Endothelial cell of umbilical vein (primary cell): ENCODE measurements around the gene RPA1. TPM values are rescaled to one million over a fixed set of nuclear protein-coding genes. Genes with fewer than 3 reads are reported as not detected.

ENCODE experiments used
- BruUV-seq: library from RNA; stranded (reverse); fragments of 400-500 nt; replicated peaks from 2 replicates; lab custom pipeline; 2021; lab: Mats Ljungman, UMichigan
- CTCF ChIA-PET: fragments of 300-600, 350-600 bp; sonication (Branson Sonifier 250); formaldehyde crosslinking; loops from one replicate; lab custom pipeline; 2021; ENCODE audit warnings: antibody characterized with exemption, inconsistent platforms; lab: Charles Lee
- POLR2A ChIA-PET: fragments of 300-600, 350-600 bp; sonication (Branson Sonifier 250); formaldehyde crosslinking; loops from one replicate; lab custom pipeline; 2021; ENCODE audit warnings: antibody characterized with exemption, inconsistent platforms; lab: Charles Lee
- DNase-seq: peaks from one replicate; pipeline ENCODE4 v3.0.0-alpha.2; 2011; ENCODE audit warnings: low read depth, low spot score
- FAIRE-seq: peaks from 2 replicates; lab custom pipeline; 2011; peaks lifted over from hg19 to GRCh38; lab: Jason Lieb, UNC
- H2AFZ ChIP-seq: 2 replicates; pipeline ENCODE4 v1.6.0; 2012; ENCODE audit warnings: low read depth, low read length, control low read depth, inconsistent platforms
- H3K27ac ChIP-seq: 2 replicates; pipeline ENCODE4 v1.5.1; 2011; ENCODE audit warnings: low read depth, mild to moderate bottlenecking, control low read depth, low read length, moderate library complexity; ENCODE audit not compliant: insufficient read depth
- H3K27me3 ChIP-seq, 2 experiments: 2 replicates each; pipeline versions ENCODE4 v1.6.0 to v1.6.1; 2011; ENCODE audit warnings: low read length in 2 of 2, mixed read lengths in 1 of 2; ENCODE audit not compliant: control insufficient read depth in 2 of 2, insufficient read depth in 2 of 2
- H3K36me3 ChIP-seq, 2 experiments: 2 replicates in 1 of 2; 3 replicates in 1 of 2; pipeline ENCODE4 v1.5.1; 2011; ENCODE audit warnings: low read length in 2 of 2, mild to moderate bottlenecking in 1 of 2, moderate library complexity in 1 of 2; ENCODE audit not compliant: control insufficient read depth in 2 of 2, insufficient read depth in 2 of 2; ENCODE audit errors: extremely low read depth in 1 of 2
- H3K4me1 ChIP-seq: 3 replicates; pipeline ENCODE4 v1.5.1; 2011; ENCODE audit warnings: mild to moderate bottlenecking, low read length; ENCODE audit not compliant: control insufficient read depth, insufficient read depth; ENCODE audit errors: extremely low read depth
- H3K4me2 ChIP-seq: 2 replicates; pipeline ENCODE4 v1.6.1; 2011; ENCODE audit warnings: low read length, control low read depth, mixed read lengths; ENCODE audit not compliant: insufficient read depth
- H3K4me3 ChIP-seq, 3 experiments: fragments of 200-600 bp in 1 of 3; sonication (generic), shearing (Covaris generic) in 1 of 3; replicated peaks in 1 of 3; 2 replicates each; pipeline ENCODE4 v1.5.1; 2011 to 2016; ENCODE audit warnings: control low read depth in 3 of 3, low read length in 3 of 3, mild to moderate bottlenecking in 2 of 3, inconsistent platforms in 1 of 3, low read depth in 1 of 3, moderate library complexity in 1 of 3; ENCODE audit not compliant: insufficient read depth in 1 of 3
- H3K79me2 ChIP-seq: 2 replicates; pipeline ENCODE4 v1.6.0; 2012; ENCODE audit warnings: low read length, inconsistent platforms; ENCODE audit not compliant: control insufficient read depth, insufficient read depth
- H3K9ac ChIP-seq: replicated peaks from 2 replicates; pipeline ENCODE3; 2011; ENCODE audit warnings: low read length, control low read depth; ENCODE audit not compliant: insufficient read depth; ENCODE audit errors: extremely low read depth
- H3K9me1 ChIP-seq: replicated peaks from 3 replicates; pipeline ENCODE4 v1.6.0; 2011; ENCODE audit warnings: mild to moderate bottlenecking, low read length; ENCODE audit not compliant: control insufficient read depth, insufficient read depth; ENCODE audit errors: extremely low read depth
- H3K9me3 ChIP-seq: replicated peaks from 2 replicates; pipeline ENCODE4 v1.5.1; 2012; ENCODE audit warnings: low read length, inconsistent platforms; ENCODE audit not compliant: control insufficient read depth, insufficient read depth
- H4K20me1 ChIP-seq: replicated peaks from 2 replicates; pipeline ENCODE3; 2011; ENCODE audit warnings: mild to moderate bottlenecking, low read length; ENCODE audit not compliant: control insufficient read depth, insufficient read depth; ENCODE audit errors: extremely low read depth
- CTCF ChIP-seq, 2 donors: IDR thresholded peaks; 1 replicate in 1 of 2; 2 replicates in 1 of 2; pipeline ENCODE4 v1.5.1; 2011; ENCODE audit warnings: low read length in 2 of 2, mild to moderate bottlenecking in 2 of 2, moderate library complexity in 2 of 2, control low read depth in 1 of 2, inconsistent platforms in 1 of 2, low read depth in 1 of 2; ENCODE audit not compliant: insufficient read depth in 1 of 2; ENCODE audit errors: extremely low read depth in 1 of 2
- EZH2 ChIP-seq: IDR thresholded peaks from 2 replicates; pipeline ENCODE4 v1.6.1; 2012; ENCODE audit warnings: borderline replicate concordance, low read depth, mild to moderate bottlenecking, moderate library complexity, low read length, inconsistent platforms; ENCODE audit not compliant: severe bottlenecking
- FOS ChIP-seq: IDR thresholded peaks from 2 replicates; pipeline ENCODE4 v1.6.1; 2011; ENCODE audit warnings: mild to moderate bottlenecking, low read length, moderate library complexity, borderline replicate concordance; ENCODE audit not compliant: insufficient read depth
- GATA2 ChIP-seq: IDR thresholded peaks from 2 replicates; pipeline ENCODE4 v1.7.0; 2011; ENCODE audit warnings: low read depth, mild to moderate bottlenecking, moderate library complexity, mixed read lengths, low read length; ENCODE audit not compliant: insufficient read length, insufficient read depth
- JUN ChIP-seq: IDR thresholded peaks from 2 replicates; pipeline ENCODE4 v1.6.1; 2011; ENCODE audit warnings: borderline replicate concordance, low read depth; ENCODE audit not compliant: insufficient read length, insufficient read depth
- MAX ChIP-seq: IDR thresholded peaks from 2 replicates; pipeline ENCODE4 v1.6.1; 2011; ENCODE audit not compliant: insufficient read depth, insufficient read length
- MYC ChIP-seq: IDR thresholded peaks from one replicate; pipeline ENCODE4 v1.6.1; 2011; ENCODE audit warnings: mild to moderate bottlenecking, low read depth, low read length
- POLR2A ChIP-seq: IDR thresholded peaks from 2 replicates; pipeline ENCODE4 v1.6.1; 2012; ENCODE audit warnings: low read depth, mild to moderate bottlenecking, control low read depth, low read length
- POLR2AphosphoS5 ChIP-seq: IDR thresholded peaks from 2 replicates; pipeline ENCODE4 v1.6.1; 2012; ENCODE audit warnings: low read depth, mild to moderate bottlenecking, control low read depth, low read length, moderate library complexity; ENCODE audit not compliant: insufficient read depth
- dilution Hi-C: fragments of 300-500 bp; cut with MboI; formaldehyde crosslinking; loops from one replicate; pipeline ENCODE4 v1.15.0; 2019; ENCODE audit warnings: low sequenced_read_pairs; ENCODE audit not compliant: extremely low pct_ligation_motif_present
- intact Hi-C: fragments of 100-400 bp; cut with micrococcal nuclease; formaldehyde crosslinking; loops from one replicate; pipeline ENCODE4 v1.10.0; 2022
- polyA plus RNA-seq, 4 experiments: library from polyadenylated mRNA; depleted of rRNA in 3 of 4; stranded (reverse) in 3 of 4; unstranded in 1 of 4; fragments of >200 nt; gene quantifications; 2 replicates each; pipeline versions ENCODE4 v1.2.1 to v1.2.3, GENCODE V29; 2011 to 2012; ENCODE audit warnings: missing spikeins in 1 of 4
- total RNA-seq: library from RNA; stranded (reverse); gene quantifications from 2 replicates; pipeline ENCODE4 v1.2.3, GENCODE V29; 2021

The RPA1 gene
- total and polyA plus RNA-seq, 2 donors (not counting 3 experiments of a cell fraction or from before 2014, with no cell fraction given): 50.5 to 123 TPM

- H3K4me3 ChIP-seq: no peak overlapping the region
- ChIA-PET CTCF (no interaction called here), POLR2A (no interaction called here)
- DNase-seq: no peak
- BruUV-seq: no TSS peak
- no peaks in the 10 kb centered on the region for H3K9me1 ChIP-seq
- no peaks in the 10 kb centered on the region for H3K9me3 ChIP-seq
- peaks cover under 1% of the 10 kb centered on the region for H3K79me2 ChIP-seq
- no peaks in the 10 kb centered on the region for H3K4me1 ChIP-seq
- H3K27ac ChIP-seq: no peak overlapping the region
- dilution Hi-C loops (no loop called here), intact Hi-C loops (no loop called here)
- H2AFZ ChIP-seq: no peak overlapping the region
- no peak for FAIRE-seq
- TF ChIP-seq FOS (no peak), CTCF (IDR thresholded peaks at IDR 0.05; ENCODE audit: extremely low read depth in 1 of 2, insufficient read depth in 1 of 2, low read depth in 1 of 2, low read length in 2 of 2) (no peak), JUN (no peak), GATA2 (no peak), POLR2AphosphoS5 (no peak), POLR2A (no peak), MYC (no peak), MAX (no peak), EZH2 (no peak)
- peaks cover 5 to 9% of the 10 kb centered on the region in 2 experiments for H3K36me3 ChIP-seq
- H3K4me2 ChIP-seq: no peak overlapping the region
- no peak overlapping the region for H3K9ac ChIP-seq
- no peaks in the 10 kb centered on the region for H3K27me3 ChIP-seq
- H4K20me1 ChIP-seq: no peaks in the 10 kb centered on the region
Observed at GRCh38 chr17:1802429-1802828, 27.4 kb upstream of the RPA1 start.
